ENCODE results near the gene OMP.
A peak's percentile ranks its signal among the peaks of the same experiment; 100 is the strongest.
"Not testable (repeated sequence)": the region's sequence is repeated elsewhere in the genome, so short reads cannot be mapped to it uniquely, and the experiment has no call there.

The OMP gene

GRCh38 chr11:77086521-77087472 is 15.8 kb upstream of the OMP start:
- DNase-seq (ENCODE audit: low read depth) = no peak

DNA sequence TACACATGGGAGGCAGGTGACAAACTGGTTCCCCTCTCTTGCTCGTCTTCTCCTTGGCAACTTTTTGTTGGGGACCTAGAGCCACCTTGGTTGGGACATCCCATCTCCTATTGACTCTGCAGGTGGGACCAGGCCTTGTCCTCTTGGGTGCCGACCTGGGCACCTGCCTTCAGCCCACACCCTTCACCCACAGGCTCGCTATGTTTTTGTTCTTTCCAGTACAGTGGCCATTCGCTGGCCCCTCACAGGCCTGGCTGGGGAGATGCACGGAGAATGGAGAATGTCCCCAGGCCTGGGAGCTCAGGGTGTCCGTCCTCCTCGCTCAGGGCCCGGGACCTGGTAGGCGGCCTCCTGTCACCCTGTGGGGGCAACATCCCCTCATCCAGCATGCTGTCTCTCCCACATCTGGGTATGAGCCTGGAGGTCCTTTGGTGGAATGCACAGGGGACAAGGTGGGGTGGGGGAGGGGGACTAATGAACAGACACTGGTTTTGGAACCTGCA is 14.9 kb upstream of the OMP start:
- DNase-seq (ENCODE audit: low read depth) = no peak

DNA sequence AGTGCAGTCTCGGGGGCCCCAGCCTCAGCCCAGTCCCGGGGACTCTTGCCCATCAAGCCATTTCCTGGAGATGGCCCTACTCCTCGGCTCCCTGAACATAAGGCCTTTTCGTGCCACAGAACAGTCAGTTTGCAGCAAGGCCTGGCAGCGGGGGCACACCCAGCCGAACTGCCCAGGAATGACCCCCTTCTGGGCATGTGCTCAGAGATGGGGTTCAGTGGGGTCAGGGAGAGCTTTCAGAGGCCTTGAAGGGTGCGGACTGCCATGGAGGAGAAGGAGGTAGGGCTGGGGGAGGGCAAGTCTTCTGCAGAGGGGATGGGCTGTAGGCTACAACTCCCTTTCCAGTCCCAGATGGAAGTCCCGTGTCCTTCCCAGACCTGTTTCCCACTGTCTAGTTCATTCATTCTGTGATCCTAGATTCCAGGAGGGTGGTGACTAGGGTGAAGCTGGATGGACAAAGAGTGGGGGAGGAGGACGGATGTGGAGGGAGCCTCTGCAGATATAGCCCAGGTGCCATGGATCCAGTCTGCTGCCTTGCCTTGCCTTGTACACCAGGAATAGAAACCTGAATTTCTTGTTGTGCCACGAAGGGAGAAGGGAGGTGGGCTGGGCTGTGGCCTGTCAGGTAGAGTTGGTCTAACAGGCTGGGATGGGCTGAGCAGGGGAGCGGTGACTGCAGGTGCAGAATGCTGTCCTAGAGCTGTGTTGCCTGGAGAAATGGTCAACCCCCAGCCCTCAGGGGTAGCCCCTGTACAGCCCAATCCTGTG is 14.2 kb upstream of the OMP start:
- DNase-seq (ENCODE audit: low read depth) = no peak

DNA sequence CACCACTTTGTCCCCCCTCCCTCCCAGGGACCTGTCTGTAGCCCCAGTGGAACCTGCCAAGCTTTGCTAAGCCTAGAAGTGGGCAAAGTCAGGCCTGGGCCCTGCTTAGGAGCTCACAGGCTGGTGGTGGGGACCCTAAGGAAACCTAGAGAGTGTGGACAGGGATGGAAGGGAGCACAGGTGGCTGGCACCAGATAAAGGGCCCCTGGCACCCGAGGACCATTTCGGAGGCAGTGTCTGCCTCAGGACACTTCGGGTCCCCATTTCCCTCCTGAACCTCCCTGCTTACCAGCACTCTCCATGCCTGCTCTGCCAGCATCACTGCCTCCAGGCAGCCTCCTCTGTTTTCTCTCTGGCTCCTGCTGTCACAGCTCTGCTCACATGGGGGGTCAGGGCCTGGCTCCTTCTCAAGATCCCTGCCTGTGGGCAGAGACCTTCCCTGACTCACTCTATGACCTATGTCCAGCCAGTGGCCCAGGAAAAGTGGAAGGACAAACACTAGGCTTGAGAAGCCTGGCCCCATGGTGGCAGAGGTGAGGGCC is 13.6 kb upstream of the OMP start:
- no peak for DNase-seq (ENCODE audit: low read depth)

- no peak for DNase-seq (ENCODE audit: low read depth)
These were observed 12.6 kb upstream of the OMP start for GRCh38 chr11:77090046-77090372.

GRCh38 chr11:77090373-77091111 is 12.1 kb upstream of the OMP start:
- DNase-seq (ENCODE audit: low read depth) = no peak

DNA sequence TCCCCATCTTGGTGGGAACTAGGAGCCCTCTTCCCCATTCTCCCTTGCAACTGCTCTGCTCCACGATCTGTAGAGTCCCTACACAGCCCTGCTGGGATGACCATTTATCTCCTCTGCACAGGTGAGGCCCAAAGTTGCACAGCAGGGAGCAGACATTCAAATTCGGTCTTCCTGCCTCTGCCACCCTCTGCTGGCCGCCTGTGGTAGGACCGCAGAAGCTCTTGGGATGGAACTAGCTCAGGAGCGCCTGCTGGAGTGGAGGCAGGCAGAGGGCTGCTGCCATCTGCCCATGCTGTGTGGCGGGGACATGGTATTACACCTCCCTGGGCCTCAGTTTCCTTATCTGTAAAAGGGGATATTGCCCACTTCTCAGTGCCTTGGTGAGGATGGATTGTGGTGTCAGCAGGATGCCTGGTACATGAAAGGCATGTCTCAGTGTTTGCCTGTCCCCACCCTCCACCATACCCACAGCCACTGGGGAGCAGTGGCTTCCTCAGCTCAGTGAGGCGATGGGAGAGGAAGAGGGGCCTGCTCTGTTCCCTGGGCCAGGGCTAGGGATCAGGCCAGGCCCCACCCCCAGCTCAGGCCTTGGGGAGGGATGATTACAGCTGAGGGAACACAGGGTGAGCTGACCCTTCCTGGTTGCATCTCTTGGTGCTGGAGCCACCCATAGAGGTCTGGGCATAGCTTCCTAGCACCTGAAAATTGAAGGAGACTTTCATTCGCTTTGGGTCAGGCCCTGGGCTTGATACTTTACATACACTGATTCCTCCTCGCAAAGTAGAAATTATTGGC is 11.3 kb upstream of the OMP start:
- DNase-seq (ENCODE audit: low read depth) = peak; percentile 72

DNA sequence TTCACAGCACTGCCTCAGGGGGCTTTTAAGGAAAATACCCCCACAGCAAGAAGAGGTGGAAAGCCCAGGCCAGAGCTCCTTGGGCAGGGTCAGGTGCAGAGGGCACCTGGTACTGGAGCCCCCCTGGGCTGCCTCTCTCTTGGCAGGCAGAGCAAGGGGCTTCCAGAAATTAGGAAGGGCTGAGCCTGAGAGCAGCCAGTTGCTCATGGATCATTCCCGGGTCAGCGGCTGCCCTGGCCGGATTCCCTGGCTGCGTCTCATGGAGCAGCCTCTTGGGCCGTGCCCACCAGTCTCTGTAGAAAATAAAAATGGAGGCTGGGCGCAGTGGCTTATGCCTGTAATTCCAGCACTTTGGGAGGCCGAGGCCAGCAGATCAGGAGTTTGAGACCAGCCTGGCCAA is 10.3 kb upstream of the OMP start:
- DNase-seq (ENCODE audit: low read depth) = no peak

- no peak for DNase-seq (ENCODE audit: low read depth)
These were observed 9.4 kb upstream of the OMP start for GRCh38 chr11:77093056-77093891.

DNA sequence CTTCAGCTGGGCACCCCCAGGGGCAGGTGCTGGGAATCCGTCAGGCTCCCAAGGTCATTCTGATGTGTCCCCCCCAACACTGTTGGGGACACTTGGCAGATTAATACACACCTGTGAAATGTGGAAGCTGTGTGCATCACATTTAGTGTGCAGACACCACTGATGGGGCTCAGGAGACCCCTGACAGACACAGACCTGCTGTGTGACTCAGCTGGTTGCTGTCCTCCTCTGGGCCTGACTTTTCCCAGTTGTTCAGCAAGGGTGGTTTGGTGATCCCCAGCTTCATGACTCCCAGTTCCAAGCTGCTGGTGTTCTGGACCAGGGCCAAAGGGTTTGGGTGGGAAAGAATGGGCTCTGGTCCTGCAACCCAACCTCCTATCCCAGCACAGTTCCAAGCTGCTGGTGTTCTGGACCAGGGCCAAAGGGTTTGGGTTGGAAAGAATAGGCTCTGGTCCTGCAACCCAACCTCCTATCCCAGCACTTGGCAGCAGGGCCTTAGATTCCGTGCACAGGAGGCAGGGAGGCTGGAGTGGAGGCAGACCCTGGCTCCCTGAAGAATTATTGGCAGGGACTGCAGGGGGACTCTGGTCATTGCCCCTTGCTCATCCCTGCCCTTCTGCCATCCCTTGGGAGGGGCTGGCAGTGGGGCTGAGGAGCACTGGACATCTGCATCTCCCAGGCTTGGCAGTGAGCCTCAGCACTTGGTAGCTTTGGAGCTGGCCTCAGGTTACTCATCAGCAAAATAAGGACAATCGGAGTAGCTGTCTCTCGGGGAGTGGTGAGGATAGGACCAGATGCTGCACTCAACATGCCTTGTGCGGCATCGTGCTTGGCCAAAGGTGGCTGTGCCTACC is 8.4 kb upstream of the OMP start:
- DNase-seq (ENCODE audit: low read depth) = no peak

DNA sequence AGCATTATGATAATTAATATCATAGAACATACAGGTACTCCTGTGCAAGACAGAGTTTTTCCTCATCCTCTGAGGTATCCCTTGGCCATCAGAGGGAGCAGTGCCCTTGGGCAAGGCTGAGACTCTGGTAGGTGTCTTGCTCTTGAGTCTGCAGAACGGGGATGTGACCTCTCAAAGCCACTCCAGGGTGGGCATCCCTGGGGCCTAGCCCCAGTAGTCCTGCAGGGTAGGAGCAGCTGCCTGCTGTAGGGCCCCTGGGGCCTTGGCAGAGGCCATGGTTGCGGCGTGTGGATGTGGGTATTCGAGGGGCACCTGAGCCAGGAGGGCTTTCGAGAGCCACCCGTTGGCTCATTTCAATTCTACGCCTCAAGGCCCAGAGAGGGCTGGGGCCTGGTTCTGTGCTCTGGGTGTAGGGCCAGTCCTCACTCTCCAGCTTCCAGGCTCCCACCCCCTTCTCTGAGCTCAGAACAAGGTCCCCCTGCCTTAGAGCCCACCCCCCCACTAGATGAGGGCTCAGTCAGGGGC is 7.7 kb upstream of the OMP start:
- no peak for DNase-seq (ENCODE audit: low read depth)

DNA sequence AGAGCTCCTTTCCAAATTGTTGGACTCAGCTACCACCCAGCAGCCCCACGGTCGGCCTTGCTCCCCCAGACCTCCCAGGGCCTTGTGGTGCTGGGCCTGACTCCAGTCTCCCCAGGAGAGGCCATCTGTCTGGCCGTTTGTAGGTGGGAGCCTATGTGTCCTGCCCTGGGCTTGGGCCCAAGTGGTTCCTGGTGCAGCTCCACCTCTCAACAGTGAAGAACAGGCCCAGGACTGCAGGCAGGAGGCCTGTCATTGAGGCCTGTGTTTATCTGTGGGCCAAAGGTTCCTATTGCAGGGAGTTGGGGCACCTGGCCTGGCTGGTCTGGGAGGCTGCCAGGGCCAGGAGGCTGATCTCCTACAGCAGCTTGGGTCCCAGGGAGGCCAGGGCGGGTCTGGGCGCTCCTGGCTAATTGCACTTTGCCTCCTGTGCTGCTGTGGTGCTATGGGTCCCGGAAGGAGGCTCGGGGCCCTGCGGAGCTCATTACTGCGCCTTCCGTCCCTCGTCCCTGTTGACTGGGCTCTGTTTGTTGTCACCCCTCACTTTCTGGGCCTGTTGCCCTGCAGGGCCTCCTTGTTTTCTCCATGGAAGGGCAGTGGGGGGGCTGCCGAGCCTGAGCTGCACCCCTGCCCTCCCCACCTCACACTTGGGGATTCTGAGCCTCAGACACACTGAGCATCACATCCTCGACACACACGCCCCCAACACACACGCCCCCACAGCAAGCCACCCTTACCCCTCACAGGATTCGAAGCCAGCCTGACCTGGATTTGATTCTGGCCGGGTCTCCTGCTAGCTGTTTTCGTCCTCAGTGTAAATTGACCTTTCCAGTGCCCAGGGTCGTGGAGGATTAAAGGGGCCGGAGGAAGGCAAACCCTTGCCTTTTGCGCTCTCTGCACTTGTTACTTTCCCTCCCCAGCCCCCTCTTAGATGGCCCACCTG is 6.8 kb upstream of the OMP start:
- DNase-seq (ENCODE audit: low read depth) = no peak

DNA sequence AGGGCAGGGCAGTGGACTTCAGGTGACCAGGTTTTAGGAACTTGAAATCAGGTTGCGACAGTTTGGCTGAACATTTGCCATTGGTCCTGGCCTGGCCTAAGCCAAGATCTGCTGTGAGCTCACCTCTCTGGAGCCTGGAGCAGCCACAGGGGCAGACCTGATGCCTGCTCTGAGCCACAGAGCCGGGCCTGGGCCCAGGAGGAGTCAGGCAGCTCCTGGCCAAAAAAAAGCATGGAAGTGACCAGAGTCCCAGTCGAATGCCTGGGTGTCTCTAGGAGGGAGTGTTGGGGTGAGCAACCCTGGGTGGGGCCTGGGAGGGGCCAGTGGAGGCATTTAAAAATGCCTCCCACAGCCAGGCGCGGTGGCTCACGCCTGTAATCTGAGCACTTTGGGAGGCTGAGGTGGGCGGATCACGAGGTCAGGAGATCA is 6.0 kb upstream of the OMP start:
- no peak for DNase-seq (ENCODE audit: low read depth)

GRCh38 chr11:77097180-77097579 is 5.5 kb upstream of the OMP start:
- DNase-seq (ENCODE audit: low read depth) = not testable (repeated sequence)

GRCh38 chr11:77100166-77101042 is 2.2 kb upstream of the OMP start:
- DNase-seq (ENCODE audit: low read depth) = no peak

- DNase-seq (ENCODE audit: low read depth) = peak; percentile 43
These were observed 1.6 kb upstream of the OMP start for GRCh38 chr11:77101043-77101537.

DNA sequence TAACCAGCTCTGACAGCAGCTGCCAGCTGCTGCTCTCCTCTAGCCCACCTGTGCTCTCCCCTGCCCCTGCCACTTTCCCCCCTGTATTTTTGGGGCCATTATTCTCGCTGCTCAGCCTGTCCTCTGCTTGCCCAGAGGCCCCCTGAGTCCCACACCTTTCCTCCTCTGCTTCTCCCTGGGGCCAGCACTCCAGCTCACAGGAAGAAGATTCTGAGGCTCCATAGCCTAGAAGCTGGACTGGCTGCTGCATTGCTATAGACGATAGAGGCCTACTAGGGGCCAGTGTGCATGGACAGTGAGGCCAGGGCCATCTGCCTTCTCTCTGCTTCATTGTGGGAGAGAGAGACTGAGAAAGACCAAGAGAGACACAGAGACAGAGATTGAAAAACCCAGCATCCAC is 679 bp downstream of the OMP start:
- DNase-seq (ENCODE audit: low read depth) = no peak
